GM10266 (cell line): ENCODE results near the gene OVOL2.

Experiments
- DNase-seq: peaks from one replicate; pipeline ENCODE4 v3.0.0; 2012; ENCODE audit errors: extremely low spot score
- CTCF ChIP-seq: IDR thresholded peaks from 2 replicates; pipeline ENCODE4 v1.5.1; 2012; ENCODE audit warnings: mild to moderate bottlenecking, low read depth; ENCODE audit not compliant: control insufficient read depth, insufficient read depth; ENCODE audit errors: missing control alignments

OVOL2 gene

GRCh38 chr20:17976305-17976704 is 81.4 kb downstream of the OVOL2 start:
- no peak for TF ChIP-seq CTCF
- no peak for DNase-seq
